ENCODE measurements around the gene MLF1. TPM values are rescaled to one million over a fixed set of nuclear protein-coding genes. Genes with fewer than 3 reads are reported as not detected.
"Not testable (repeated sequence)": the region's sequence is repeated elsewhere in the genome, so short reads cannot be mapped to it uniquely, and the experiment has no call there.

The MLF1 gene
- polyA plus RNA-seq, 1 donor from 2014 or later, result 55.9 TPM

GRCh38 chr3:158548691-158549090, 22.3 kb upstream of the MLF1 start:
- Histone ChIP-seq H2AFZ (ENCODE audit: low read depth, low read length) (no peak overlapping the region), H4K20me1 (ENCODE audit: insufficient read depth) (no peaks in the 10 kb centered on the region), H3K27me3 (ENCODE audit: insufficient read depth, low read depth, low read length) (no peaks in the 10 kb centered on the region), H3F3A (ENCODE audit: insufficient read depth, low read length, poor library complexity, severe bottlenecking) (no peaks in the 10 kb centered on the region), H3K4me3 (ENCODE audit: low read length) (no peak overlapping the region), H3K9ac (ENCODE audit: low read length) (no peak overlapping the region), H3K9me3 (ENCODE audit: low read length) (no peaks in the 10 kb centered on the region), H3K27ac (ENCODE audit: low read length) (no peak overlapping the region), H3K79me2 (replicated peaks; ENCODE audit: insufficient read depth, low read length) (no peaks in the 10 kb centered on the region), H3K4me2 (ENCODE audit: low read length) (no peak overlapping the region), H3K36me3 (ENCODE audit: insufficient read depth, low read length) (no peaks in the 10 kb centered on the region), H3K9me2 (ENCODE audit: insufficient read depth, low read length) (no peaks in the 10 kb centered on the region)
- TF ChIP-seq REST (IDR thresholded peaks at IDR 0.05; ENCODE audit: borderline replicate concordance) (no peak), EZH2 (IDR thresholded peaks at IDR 0.05; ENCODE audit: borderline replicate concordance, insufficient read depth, low read length, poor library complexity, severe bottlenecking) (no peak), CTCF (IDR thresholded peaks at IDR 0.05; ENCODE audit: poor library complexity, severe bottlenecking) (no peak), TAF1 (IDR thresholded peaks at IDR 0.05; ENCODE audit: low read depth) (no peak), POLR2AphosphoS5 (IDR thresholded peaks at IDR 0.05) (no peak), MXI1 (conservative IDR thresholded peaks at IDR 0.05; ENCODE audit: poor library complexity, severe bottlenecking) (no peak)

GRCh38 chr3:158549938-158550337, 21.1 kb upstream of the MLF1 start:
- not testable (repeated sequence) for H3K36me3 ChIP-seq (ENCODE audit: insufficient read depth, low read length); H3K4me3 ChIP-seq (ENCODE audit: low read length); H3F3A ChIP-seq (ENCODE audit: insufficient read depth, low read length, poor library complexity, severe bottlenecking); H3K9me2 ChIP-seq (ENCODE audit: insufficient read depth, low read length); H3K9me3 ChIP-seq (ENCODE audit: low read length); H3K9ac ChIP-seq (ENCODE audit: low read length); H3K79me2 ChIP-seq (replicated peaks; ENCODE audit: insufficient read depth, low read length); H4K20me1 ChIP-seq (ENCODE audit: insufficient read depth); H3K27ac ChIP-seq (ENCODE audit: low read length); H2AFZ ChIP-seq (ENCODE audit: low read depth, low read length); H3K27me3 ChIP-seq (ENCODE audit: insufficient read depth, low read depth, low read length); H3K4me2 ChIP-seq (ENCODE audit: low read length)

- Histone ChIP-seq H2AFZ (ENCODE audit: low read depth, low read length) (no peak overlapping the region), H3K9me3 (ENCODE audit: low read length) (no peaks in the 10 kb centered on the region), H3K4me3 (ENCODE audit: low read length) (no peak overlapping the region), H4K20me1 (ENCODE audit: insufficient read depth) (no peaks in the 10 kb centered on the region), H3K27ac (ENCODE audit: low read length) (no peak overlapping the region), H3K79me2 (replicated peaks; ENCODE audit: insufficient read depth, low read length) (no peaks in the 10 kb centered on the region), H3K4me2 (ENCODE audit: low read length) (no peak overlapping the region), H3K9me2 (ENCODE audit: insufficient read depth, low read length) (no peaks in the 10 kb centered on the region), H3K36me3 (ENCODE audit: insufficient read depth, low read length) (no peaks in the 10 kb centered on the region), H3K9ac (ENCODE audit: low read length) (no peak overlapping the region), H3K27me3 (ENCODE audit: insufficient read depth, low read depth, low read length) (no peaks in the 10 kb centered on the region), H3F3A (ENCODE audit: insufficient read depth, low read length, poor library complexity, severe bottlenecking) (no peaks in the 10 kb centered on the region)
- TF ChIP-seq MXI1 (conservative IDR thresholded peaks at IDR 0.05; ENCODE audit: poor library complexity, severe bottlenecking), result no peak
- no peak for TF ChIP-seq SMC3 (conservative IDR thresholded peaks at IDR 0.05; ENCODE audit: poor library complexity)
- no peak for TF ChIP-seq CTCF (IDR thresholded peaks at IDR 0.05; ENCODE audit: poor library complexity, severe bottlenecking)
- TF ChIP-seq POLR2AphosphoS5 (IDR thresholded peaks at IDR 0.05), result no peak
- no peak for TF ChIP-seq EZH2 (IDR thresholded peaks at IDR 0.05; ENCODE audit: borderline replicate concordance, insufficient read depth, low read length, poor library complexity, severe bottlenecking)
- no peak for TF ChIP-seq REST (IDR thresholded peaks at IDR 0.05; ENCODE audit: borderline replicate concordance)
- no peak for TF ChIP-seq EP300 (conservative IDR thresholded peaks at IDR 0.05; ENCODE audit: poor library complexity, severe bottlenecking)
- TF ChIP-seq TAF1 (IDR thresholded peaks at IDR 0.05; ENCODE audit: low read depth), result no peak
- TF ChIP-seq RAD21 (conservative IDR thresholded peaks at IDR 0.05), result no peak
Measured at GRCh38 chr3:158552124-158552523, 18.9 kb upstream of the MLF1 start.
